Right hindlimb (tissue), 1 donor: ENCODE measurements around the gene MPPED1.

Experiments
- DNase-seq: peaks from one replicate; pipeline ENCODE4 v3.0.0-alpha.2; 2018

MPPED1 gene

DNA sequence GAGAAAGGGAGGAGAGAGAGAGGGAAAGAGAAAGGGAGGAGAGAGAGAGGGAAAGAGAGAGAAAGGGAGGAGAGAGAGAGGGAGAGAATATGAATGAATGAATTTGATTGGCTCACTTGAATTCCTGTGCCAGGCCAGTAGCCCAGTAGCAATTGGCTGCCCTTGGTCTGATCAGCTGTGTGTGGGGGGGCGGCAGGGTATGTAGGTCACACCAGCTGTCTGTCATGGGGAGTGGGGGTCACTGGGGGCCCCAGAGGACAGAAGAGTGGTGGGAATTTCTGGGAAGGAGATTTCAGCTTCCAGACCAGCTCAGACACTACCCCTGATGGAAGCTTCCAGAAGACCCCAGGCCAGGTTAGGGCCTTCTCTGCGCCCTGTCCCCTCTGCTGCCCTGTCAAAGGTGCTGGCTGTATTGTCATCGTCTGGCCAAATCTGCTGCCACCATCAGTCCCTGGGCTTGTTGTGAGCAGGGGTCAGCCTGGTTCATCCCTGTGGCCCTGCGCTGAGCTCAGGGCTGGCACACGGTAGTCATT, 21.1 kb downstream of the MPPED1 start:
- DNase-seq, result no peak

DNA sequence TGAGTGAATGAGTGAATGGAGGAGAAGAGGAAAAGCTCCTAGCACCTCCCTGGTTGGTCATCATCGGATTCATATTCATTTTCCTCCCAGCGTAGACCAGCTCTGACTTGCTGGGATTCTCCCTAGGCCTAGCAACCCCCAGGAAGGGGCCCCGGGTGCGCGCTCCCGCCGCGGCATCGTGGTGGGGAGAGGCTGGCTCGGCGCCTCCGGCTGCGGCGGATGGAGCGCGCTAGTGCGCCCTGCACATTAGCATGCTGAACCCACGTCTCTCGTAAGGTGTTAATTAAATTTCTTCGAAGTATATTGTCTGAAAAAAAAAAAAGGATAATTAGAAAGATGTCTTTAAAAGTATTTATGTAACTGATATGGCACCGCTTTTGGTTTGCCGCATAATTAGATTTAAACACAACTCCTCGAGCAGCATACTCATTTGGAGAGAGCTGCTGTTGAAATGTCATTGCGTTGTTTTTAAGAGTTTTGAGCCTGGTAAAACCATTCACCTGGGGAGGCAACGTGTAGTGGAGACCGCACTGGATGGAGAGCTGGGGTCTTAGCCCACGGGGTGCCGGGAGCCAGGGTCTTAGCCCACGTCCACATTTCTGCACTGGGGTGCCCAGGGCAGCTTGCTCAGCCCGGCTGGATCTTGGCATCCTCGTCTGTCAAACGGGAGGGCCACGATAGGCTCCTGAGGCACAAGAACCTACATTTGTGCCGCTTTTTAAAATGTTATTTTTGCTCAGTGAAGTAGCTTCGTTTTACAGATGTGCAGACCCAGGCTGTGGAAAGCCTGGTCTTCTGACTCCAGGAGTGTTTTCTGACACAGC, 21.8 kb downstream of the MPPED1 start:
- no peak for DNase-seq

DNA sequence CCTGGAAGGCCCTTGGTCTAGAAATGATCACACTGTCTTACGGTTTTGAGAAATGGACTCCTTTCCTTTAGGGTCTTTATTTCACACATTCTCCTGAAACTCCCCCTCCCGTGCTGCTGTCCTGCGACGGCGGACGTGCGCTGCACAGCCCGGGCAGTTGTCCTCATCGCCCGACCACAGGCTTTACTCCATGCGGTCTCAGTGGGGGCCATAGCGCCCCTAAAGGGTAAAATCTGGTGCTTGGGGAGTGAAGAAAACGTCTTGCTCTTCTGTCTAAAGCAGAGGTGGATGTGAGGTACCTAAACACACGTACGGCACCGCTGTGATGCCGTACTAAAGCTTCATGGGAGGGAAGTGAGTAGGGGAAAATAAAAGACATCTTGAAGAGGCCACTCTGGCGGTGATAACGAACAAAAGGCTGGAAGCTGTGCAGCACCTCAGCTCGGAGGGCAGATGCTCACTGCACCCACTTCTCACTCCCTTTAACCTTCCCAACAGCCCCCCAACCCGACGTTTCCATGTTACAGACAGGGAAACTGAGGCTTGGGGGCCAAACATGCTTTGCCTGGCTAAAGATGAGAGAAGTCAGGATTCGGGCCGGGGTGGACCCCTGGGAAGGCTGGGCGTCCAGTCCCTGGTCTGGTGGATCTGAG, 22.6 kb downstream of the MPPED1 start:
- DNase-seq, result no peak

DNA sequence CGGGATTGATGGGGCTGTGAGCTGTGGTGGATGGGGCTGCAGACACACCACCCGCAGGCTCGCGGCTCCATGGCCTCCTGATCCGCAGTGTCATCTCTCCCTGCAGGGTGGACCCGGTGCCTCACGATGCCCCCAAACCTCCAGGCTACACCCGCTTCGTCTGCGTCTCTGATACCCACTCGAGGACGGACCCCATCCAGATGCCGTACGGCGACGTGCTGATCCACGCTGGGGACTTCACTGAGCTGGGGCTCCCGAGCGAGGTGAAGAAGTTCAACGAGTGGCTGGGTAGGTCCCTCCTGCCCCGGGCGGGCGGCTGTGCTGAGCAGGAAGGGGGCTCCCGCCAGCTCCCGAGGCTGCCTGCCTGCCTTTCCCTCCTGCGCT, 23.1 kb downstream of the MPPED1 start:
- DNase-seq, result no peak

DNA sequence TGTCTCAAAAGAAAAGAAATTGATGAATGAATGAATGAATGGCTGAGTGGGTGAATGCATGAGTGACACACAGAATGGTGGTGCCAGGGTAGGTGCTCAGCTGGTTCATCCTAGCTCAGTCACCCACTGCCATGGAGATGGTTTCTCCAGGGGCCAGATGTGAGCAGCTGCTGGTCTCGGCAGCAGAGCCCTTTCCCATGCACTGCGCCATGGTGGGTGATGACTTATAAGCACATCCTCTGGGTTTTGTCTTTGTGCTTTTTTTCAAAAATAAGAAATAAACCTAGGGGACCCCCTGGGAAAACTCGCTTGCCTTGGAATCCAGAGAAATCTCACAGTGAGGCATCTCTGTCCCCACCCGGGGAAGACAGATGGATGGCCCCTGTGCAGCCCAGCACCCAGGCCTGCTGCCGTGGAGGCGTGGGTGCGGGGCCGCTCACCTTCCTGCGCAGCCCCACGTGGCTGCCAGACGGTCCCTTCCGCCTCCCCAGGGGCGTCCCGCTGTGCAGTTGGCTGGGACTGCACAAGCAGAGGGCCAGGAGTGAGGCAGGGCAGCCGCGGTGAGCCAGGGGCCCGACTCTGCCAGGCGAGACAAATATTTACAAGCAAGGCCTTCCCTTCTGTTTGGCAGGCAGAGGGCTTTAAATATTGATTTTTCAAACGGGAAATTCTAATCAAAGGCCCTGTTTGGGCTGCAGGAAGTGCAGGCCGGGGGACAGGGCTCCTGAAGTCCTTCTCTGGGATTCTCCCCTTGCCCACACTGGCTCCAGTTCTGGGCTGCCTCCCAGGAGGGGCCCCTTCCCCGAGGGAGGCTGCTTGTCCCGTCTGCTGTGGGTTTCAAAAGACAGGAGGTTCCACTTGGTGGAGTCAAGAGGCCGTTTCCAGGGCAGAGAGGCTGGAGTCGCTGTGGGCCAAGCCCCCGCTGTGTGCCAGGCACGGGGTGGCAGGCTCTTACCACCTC, 24.3 kb downstream of the MPPED1 start:
- no peak for DNase-seq

DNA sequence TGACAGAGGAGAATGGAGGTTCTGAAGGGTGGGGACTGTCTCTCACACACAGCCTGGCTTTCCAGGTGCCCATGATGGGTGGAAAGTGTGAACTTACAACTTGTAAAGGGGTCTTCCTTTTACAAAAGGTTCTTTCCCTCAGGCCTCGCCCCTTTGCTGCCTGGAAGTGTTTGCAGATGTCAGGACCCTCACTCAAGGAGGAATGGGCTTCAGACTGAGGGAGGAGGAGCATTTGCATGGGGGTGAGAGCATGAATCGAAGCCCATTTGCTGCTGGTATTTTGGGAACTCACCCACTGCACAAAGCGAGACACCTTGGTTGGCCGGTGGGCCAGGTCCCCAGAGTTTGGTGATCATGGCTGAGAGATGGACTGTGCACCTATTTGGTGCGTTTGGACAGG, 25.1 kb downstream of the MPPED1 start:
- no peak for DNase-seq

DNA sequence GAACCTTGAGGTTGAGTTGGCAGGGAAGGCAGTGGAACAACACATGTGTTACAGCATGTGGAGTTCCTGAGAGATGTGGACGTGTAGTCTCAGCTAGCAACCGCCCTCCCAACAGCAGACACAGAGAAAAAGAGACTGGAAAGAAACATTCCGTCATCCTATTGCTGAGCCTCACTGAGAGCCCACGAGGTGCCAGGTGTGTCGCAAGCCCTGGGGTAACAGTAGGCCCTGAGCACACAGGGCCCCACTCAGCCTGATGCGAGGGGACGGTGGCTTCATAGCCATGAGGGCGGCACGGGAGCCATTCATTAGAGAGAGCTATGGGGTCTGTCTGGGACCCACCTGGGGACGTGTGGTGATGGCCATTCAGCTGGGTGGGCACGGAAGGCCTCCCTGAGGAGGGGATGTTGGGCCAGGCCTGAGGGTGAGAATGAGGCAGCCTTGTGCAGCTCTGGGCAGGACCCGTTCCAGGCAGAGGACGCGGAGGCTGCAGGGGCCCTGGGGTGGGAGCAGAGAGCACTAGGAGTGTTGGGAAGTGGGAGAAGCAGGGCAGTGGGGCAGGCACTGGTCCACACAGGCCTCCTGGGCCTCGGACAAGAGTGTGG, 26.2 kb downstream of the MPPED1 start:
- no peak for DNase-seq

DNA sequence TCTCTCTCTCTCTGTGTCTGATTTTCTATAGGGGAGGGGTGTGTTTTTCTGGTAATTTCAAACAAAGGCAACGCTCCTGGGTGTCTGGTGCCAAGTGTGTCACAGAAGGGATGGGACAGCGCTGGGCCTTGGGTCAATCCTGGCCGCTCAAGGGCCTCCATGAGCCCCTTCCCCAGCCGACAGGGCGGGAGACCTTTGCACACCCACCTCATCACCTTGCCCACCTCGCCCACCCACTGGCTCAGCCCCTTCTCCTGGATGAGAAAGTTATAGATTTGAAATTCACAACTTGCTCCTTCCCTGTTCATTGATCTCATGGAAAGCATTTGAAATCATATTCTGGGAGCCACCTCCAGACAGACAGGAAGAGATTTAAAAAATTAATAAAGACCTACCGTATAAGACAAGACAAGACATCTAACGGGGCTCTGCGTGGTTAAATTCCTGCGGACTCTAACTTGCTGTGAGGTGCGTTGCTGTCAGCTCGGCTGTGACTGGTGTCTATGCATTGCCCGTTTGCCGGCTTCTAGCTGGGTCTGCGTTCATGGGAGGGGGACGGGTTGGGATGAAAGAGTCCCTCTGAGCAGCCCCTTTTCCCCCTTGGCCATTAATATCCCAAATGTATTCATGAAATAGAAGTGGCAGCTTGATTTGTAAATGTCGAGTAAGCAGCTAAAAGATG, 27.0 kb downstream of the MPPED1 start:
- DNase-seq, result no peak

DNA sequence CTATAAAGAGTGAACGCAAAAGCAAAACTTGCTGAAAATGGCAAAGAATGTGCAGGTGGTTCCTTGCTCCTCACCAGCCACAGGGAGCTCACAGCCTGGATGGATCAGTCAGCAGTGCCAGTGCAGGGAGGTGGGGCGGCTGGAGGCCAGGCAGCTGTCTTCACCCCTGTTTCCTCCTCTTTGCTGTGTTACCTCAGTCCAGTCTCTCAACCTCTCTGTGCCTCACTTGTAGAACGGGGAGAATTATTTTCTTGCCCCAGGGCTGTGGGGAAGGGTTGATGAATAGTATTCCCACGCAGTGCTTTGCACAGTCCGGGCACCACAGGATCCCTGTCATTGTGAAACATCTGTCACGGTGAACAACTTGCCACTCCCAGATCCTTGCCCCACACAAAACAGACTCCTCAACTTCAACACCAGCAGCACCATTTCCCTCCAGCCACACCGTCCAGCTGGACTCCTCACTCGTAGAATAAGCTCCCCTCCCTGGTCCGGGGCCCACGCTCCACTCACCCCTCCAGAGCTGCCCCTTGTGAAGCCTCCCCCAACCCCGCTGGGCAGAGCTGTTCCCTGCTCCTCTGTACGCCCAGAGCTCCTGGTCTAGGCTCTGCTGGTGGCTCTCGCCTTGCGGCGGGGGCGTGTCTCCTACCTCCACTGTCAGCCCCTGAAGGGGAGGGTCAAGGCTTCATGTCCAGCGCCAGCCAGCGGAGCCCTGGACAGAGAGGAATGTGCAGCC, 27.7 kb downstream of the MPPED1 start:
- DNase-seq, result no peak

DNA sequence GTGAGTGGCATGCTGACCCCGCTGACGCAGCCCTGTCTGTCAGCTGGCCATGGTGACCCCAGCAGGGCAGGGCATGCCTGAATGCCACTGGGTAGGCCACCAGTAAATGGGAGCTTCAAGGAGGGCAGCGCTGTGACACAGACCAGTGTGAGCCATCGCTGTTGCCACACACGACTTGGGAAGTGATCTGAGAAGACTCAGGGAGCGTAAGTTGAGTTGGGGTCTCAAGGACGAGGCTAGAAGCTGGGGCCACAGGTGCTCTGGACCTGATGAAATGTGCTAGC, 28.2 kb downstream of the MPPED1 start:
- DNase-seq, result no peak

DNA sequence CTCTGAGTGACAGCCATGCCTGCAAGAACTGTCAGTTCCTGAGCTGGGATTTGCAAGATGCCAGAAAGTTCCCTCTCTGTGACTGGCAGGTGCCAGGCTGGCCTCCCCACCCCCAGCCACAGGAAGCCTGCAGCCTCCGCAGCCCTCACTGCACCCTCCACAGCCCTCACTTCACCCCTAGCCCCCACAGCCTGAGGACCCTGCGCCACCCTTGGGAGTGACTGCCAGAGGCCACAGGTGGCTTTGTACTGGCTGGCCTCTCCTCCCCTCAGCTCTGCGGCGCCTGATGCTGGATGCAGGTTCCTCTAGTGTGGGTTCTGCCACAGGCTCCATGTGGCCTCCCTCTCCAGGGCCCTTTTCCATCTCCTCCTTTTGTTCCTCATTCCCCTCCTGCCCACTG, 28.7 kb downstream of the MPPED1 start:
- DNase-seq, result no peak

DNA sequence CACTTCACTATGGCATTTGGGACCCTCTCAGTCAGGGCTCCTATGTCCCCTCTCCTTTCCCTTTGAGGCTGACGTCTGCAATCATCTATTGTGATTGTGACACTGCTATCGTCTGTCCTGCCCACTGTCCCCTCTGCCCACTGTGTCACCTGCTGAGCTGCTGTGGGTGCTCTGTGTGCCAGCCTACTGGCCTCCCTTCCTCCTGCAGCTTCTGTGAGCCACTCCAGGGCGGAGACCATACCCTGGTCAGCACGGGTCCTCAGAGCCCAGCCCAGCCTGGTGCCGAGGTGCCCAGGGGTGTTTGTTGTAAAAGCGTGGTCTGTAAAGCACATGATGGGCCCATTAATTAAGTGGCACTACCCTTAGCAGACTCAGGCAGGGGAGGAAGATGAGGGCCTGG, 29.4 kb downstream of the MPPED1 start:
- DNase-seq, result no peak

DNA sequence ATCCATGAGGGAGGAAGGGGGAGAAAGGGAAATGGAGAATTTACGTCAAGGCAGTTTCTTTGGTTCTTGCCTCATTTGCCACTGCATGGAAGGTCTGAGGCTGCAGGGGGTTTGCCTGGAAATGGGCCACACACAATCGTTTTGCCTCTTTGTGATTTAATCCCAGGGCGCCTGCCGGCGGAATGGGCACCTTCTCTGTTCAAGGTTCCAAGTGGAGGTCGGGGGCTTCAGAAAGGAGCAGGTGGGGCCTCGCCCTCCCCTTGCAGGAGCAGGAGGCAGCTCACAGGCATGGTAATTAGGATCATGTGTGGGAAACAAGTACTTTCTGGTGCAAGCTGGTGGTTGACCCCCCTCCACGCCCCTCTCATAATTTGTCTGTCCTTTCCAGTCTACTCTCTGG, 29.9 kb downstream of the MPPED1 start:
- DNase-seq, result no peak

DNA sequence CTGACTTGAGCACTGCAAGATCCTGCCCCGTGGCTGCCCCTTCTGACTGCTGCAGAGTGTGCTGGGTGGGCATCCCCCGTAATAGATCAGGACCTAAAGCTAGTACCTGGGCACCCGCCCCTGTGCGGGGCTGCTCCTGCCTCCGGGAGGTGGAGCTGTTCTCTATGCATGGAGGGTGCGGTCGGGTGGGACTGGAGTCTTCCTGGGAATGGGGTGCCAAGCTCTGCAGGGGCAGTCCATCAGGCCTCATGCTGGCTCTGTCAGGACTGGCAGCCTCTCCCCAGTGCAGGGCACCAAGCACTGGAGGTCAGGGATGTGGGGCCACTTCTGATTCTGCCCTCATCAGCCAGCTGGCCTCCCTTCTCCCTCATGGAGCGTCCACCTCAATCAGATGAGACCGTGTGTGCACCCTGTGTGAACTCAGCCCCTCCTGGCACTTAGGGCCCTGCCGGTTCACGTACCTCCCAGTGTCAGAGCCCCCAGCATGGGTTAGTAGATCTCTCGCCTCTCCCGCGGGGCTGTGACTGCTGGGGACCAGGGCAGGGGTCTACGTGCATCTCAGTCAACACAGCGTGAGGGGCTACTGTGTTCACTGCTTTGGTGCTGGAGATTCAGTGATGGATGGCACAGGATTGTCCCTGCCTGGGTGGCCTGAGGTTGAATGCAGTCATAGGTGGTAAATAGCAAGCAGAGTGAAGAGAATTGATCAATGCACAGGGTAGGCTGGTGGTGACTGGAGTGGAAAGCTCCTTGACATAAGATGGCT, 30.8 kb downstream of the MPPED1 start:
- DNase-seq, result no peak

DNA sequence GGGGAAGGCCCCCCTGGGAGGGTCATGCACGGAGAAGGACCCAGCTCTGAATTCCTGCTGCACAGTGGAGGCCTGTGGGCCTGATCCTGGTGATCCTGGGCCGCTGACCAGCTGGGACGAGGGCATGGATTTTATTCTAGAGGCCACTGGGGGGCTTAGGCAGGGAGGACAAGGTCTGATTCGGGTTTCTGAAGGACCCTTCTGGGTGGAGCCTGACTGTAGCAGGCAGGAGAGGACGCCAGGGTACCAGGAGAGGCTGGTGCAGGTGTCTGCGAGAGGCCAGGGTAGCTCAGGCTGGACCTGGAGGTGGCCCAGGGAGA, 31.3 kb downstream of the MPPED1 start:
- no peak for DNase-seq

DNA sequence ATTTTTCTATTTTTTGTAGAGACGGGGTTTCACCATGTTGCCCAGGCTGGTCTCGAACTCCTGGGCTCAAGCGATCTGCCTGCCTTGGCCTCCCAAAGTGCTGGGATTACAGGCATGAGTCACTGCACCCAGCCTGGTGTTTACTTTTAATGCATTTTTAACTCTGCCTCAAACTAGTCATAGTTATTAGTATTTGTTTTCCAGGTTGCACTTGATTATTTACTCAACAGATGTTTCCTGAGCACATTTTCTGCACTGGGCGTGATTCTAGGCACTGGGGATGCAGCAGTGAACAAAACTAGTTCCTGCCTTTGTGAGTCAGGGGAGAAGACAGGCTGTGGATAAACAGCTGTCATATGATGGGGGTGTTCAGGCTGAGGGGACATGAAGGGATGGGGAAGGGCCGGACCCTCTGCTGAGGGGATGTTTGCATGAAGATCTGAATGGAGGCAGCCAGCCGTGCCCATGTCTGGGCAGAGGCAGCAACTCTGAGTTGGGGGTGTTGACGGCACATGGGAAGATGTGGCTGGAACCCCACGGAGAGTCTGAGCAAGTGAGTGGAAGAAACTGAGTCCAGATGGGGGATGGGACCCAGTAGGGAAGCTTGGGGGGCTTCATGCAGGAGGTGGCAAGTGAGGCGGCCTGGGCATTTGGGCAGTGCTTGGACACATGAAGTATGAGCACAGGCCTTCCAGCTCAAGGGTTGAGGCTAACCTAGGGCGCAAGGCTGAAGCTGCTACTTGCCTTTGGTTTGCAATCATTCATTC, 34.4 kb downstream of the MPPED1 start:
- no peak for DNase-seq

DNA sequence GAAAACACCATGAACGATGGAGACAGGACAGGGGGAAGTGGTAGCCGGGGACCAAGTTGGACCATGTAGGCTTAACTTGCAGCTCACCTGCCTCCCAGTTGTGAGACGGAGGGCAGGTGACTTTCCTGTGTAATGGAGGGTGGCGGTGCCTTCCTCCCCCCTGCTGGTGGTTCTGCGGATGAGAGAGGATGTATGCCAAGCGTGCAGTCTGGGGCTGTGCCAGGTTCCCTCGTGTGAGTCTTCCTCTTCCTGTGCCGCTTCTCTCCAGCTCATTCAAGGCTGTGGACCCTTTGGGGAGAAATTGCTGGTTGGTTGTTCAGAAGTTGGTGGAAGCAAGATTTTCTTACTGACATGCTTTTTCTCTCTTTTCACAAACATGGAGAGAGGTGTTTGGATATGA, 35.1 kb downstream of the MPPED1 start:
- no peak for DNase-seq

DNA sequence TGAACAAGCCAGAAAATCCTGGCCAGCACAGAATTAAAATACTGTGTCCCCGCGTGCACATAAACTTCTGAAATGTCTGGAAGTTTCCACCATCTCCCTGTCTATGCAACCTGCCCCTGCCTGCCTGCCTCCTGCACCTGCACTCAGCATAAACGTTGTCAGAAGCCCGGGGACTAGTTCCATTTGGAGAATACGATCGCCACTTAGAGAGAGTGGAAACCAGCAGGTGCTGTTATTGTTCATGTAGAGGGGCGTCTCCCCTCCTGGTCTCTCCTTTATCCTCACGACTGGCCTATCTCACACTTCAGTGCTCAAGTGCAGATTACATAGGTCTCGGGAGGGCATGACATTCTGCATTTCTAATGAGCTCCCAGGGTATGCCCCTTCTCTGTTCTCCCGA, 35.6 kb downstream of the MPPED1 start:
- no peak for DNase-seq

DNA sequence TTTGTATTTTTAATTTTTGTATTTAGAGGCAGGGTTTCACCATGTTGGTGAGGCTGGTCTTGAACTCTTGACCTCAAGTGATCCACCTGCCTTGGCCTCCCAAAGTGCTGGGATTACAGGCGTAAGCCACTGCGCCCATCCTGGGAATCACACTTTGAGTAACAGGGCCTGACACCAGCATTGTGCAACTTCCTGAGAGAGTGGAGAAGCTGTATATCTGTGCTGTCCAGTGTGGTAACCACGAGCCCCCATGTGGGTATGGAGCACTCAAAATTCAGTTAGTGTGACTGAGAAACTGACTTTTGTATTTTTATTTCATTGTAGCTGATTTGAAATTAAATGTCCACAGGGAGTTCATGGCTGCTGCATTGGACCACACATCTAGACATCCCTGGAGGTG, 36.2 kb downstream of the MPPED1 start:
- DNase-seq, result no peak

DNA sequence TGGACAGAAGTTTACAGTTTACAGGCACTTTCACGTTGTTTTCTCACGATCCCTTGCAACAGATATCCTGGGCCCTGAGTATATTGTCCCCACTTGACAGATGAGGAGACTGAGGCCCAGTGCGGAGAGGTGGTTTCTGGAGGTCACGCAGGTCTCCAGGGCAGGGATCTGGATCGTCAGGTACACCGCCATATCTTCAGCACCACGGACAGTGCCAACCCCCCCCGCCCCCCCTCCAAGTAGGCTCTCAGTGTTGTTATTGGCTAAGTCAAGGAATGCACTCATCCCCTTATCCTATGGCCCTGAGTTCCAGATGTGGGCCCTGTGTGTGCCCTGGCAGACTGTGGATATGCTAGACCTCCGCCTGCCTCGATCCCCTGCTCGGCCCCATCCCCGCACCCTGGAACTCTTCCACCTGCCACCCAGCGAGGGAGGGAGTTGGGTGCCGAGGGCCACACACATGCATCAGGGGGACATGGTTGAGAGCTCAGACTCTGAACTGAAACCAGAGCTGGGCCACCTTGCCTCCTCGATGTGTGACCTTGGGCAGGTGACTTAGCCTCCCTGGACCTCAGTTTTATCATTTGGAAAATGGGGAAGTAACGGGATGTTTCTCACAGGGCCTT, 37.5 kb downstream of the MPPED1 start:
- no peak for DNase-seq
